PC-9 (cell line): Measurements from ENCODE around the gene CD38.

ENCODE experiments used
- EZH2 ChIP-seq: fragments of 200-600 bp; sonication (generic); IDR thresholded peaks from 2 replicates; pipeline ENCODE4 v1.8.0; 2017; ENCODE audit warnings: antibody characterized with exemption, low read depth
- TF ChIP-seq, protein P1 (sequence below): fragments of 200-600 bp; sonication (generic); conservative IDR thresholded peaks from 2 replicates; pipeline ENCODE4 v1.6.1; 2017; ENCODE audit warnings: mixed run types, antibody characterized with exemption, mild to moderate bottlenecking, moderate library complexity

DNA sequence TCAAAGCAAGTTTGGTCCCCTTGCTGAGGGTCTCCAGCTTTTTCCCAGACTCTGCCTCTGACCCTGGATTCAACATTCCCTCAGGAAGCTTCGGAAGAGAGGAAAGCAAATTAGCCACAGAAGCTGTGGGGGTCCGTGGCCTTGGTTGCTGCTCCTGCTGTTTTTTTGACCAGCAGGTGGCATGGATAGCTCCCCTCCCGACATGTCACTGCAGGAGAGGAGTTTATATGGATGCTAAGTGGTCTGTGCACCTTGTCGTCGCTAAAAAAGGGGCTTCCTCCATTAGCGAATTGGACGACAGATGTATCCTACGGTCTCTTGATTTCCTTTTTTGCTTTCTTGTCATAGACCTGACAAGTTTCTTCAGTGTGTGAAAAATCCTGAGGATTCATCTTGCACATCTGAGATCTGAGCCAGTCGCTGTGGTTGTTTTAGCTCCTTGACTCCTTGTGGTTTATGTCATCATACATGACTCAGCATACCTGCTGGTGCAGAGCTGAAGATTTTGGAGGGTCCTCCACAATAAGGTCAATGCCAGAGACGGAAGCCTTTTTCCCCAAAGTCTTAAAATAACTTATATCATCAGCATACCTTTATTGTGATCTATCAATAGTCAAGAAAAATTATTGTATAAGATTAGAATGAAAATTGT is 70.2 kb downstream of the CD38 start:
- TF ChIP-seq, protein P1, sequence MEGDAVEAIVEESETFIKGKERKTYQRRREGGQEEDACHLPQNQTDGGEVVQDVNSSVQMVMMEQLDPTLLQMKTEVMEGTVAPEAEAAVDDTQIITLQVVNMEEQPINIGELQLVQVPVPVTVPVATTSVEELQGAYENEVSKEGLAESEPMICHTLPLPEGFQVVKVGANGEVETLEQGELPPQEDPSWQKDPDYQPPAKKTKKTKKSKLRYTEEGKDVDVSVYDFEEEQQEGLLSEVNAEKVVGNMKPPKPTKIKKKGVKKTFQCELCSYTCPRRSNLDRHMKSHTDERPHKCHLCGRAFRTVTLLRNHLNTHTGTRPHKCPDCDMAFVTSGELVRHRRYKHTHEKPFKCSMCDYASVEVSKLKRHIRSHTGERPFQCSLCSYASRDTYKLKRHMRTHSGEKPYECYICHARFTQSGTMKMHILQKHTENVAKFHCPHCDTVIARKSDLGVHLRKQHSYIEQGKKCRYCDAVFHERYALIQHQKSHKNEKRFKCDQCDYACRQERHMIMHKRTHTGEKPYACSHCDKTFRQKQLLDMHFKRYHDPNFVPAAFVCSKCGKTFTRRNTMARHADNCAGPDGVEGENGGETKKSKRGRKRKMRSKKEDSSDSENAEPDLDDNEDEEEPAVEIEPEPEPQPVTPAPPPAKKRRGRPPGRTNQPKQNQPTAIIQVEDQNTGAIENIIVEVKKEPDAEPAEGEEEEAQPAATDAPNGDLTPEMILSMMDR, result no peak
- no peak for TF ChIP-seq EZH2
